ENCODE measurements around the gene TSPAN18. TPM values are rescaled to one million over a fixed set of nuclear protein-coding genes. Genes with fewer than 3 reads are reported as not detected.

Gene TSPAN18
- total RNA-seq, 4 donors from 2014 or later = 0.34 to 11.5 (median 2.7) TPM

DNA sequence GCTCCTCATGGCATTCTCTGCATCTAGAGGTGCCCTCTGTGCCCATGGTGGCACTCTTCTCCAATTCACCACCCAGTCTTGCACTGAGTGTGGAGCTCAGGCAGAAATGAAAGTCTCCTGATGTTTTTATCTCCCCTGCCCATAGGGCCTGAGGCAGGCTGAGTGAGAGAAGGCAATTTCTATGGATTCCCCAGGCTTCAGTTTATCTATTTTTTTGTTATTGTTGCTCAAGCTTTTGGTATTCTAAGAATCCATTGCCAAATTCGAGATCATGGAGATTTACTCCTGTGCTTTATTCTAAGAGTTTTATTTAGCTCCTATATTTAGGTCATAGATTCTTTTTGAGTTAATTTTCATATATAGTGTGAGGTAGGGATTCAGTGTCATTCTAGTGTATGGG, 40.7 kb downstream of the TSPAN18 start:
- TF ChIP-seq, protein P1, sequence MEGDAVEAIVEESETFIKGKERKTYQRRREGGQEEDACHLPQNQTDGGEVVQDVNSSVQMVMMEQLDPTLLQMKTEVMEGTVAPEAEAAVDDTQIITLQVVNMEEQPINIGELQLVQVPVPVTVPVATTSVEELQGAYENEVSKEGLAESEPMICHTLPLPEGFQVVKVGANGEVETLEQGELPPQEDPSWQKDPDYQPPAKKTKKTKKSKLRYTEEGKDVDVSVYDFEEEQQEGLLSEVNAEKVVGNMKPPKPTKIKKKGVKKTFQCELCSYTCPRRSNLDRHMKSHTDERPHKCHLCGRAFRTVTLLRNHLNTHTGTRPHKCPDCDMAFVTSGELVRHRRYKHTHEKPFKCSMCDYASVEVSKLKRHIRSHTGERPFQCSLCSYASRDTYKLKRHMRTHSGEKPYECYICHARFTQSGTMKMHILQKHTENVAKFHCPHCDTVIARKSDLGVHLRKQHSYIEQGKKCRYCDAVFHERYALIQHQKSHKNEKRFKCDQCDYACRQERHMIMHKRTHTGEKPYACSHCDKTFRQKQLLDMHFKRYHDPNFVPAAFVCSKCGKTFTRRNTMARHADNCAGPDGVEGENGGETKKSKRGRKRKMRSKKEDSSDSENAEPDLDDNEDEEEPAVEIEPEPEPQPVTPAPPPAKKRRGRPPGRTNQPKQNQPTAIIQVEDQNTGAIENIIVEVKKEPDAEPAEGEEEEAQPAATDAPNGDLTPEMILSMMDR (IDR thresholded peaks at IDR 0.05; ENCODE audit: low read depth) = no peak

DNA sequence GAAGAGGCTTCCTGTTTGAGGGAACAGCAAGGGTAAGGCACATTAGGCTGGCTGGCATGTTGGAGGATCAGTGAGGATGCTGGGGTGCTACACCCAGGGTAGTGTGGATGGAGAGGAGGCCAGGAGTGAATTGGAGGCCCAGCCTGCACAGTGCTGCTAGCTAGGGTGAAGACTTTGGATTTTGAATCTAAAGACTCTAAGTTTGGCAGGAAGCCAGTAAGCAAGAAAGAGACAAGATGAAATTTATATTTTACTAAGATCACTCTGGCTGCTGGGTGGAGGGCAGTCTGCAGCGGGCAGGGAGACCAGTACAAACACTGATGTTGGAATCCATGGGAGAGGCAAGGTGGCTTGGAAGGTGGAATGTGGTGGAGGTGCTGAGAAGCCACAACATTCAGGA, 43.6 kb downstream of the TSPAN18 start:
- TF ChIP-seq, protein P1 (IDR thresholded peaks at IDR 0.05; ENCODE audit: low read depth) = no peak

DNA sequence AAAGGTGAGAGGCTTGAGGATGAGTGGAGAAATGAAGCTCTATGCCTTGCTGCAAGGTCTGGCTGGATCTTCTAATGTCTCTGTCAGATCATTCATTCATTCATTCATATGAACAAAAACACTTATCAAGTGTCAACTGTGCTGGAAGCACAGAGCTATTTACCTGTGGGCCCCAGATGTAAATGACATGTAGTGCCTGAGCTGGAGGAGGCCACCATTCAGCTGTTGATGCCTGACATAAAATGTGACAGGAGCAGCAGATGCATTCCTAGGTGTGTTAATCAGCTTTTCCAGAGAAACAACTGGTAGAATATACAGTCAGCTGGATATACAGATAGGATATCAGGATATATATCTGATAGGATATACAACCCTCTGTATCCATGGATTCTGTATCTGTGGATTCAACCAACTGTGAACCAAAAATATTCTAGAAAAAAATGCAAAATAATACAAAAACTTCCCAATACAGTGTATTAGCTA, 44.5 kb downstream of the TSPAN18 start:
- TF ChIP-seq, protein P1 (IDR thresholded peaks at IDR 0.05; ENCODE audit: low read depth) = no peak

DNA sequence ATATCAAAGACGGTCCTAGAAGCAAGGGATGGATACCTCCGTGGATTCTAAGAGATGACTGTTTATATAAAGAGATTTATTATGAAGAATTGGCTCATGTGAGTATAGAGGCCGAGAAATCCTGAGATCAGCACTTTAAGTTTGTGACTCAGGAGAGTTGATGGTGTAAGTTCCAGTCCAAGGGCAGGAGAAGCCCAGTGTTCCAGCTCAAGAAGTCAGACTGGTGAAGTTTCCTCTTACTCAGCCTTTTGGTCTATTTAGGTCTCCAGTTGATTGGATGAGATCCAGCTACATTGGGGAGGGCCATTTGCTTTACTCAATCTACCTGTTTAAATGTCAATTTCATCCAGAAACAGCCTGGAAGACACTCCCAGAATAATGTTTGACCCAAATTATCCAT, 45.1 kb downstream of the TSPAN18 start:
- TF ChIP-seq, protein P1 (IDR thresholded peaks at IDR 0.05; ENCODE audit: low read depth) = no peak

DNA sequence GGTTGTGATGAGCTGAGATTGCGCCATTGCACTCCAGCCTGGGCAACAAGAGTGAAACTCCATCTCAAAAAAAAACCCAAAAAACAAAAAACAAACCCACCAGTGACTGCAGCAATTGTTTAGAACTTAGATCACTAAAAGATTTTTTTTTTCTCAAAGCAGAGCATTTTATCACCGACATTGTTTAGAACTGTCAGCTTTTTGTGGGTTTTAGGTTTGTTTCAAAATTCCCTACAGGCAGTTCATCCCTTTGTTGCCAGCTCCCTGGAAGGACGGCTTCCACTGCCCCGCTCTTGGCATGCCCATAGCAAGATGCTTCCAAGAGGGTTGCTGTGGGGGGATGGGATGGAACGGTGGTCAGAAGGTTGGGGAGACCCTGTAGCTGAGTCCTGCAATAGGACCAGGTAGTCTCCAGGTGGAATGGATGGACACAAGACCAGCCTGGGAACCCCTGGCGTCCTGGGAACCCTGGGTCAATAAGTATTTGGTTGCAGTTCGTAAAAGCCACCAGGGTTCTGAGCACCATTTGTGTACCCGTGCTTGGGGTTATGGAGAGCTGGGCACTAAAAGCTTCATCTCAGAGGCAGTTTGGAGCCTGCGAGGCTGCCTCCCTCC, 46.7 kb downstream of the TSPAN18 start:
- TF ChIP-seq, protein P1 (IDR thresholded peaks at IDR 0.05; ENCODE audit: low read depth) = no peak

DNA sequence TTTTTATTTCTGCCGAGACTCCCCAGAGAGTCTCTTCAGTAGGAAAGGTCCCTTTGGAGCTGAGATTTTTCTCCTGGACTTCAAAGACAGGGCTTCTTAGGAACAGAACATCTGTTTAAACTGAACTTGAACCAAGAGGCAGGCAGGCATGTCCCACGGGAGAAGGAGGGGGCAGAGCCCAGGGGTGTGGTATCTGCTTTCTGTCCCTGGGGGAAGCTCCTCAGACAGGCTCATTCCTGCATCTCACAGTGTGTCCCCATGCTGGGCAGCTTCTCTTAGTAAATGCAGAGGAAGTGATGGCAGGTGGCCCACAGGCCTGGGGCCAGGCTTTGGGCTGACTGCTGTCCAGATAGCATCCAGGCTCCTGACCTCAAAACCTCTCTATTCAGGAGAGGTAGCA, 47.3 kb downstream of the TSPAN18 start:
- TF ChIP-seq, protein P1 (IDR thresholded peaks at IDR 0.05; ENCODE audit: low read depth) = no peak

DNA sequence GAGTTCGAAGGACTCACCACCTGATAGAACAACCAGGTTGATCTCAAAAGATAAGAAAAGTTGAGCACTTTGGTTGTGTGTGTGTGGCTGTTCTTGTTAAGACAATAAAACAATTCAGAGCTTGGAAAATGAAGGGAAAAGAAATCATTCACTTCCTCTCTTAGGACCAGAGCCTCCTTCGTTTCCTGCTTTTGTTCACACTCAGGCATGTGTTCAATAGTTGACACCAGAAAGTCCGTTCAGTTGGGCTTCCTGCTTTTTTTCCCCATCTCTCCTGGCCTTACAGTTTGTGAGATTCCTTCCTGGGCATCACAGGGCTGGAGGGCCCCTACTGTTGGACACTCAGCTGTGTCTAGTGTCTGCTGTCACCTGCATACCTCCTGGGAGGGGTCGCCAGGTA, 48.0 kb downstream of the TSPAN18 start:
- TF ChIP-seq, protein P1 (IDR thresholded peaks at IDR 0.05; ENCODE audit: low read depth) = no peak
